Upper lobe of left lung (tissue), 6 donors: Measurements from ENCODE around the gene FOXD1. TPM values are rescaled to one million over a fixed set of nuclear protein-coding genes. Genes with fewer than 3 reads are reported as not detected.
A peak's percentile ranks its signal among the peaks of the same experiment; 100 is the strongest.

Source experiments
- ATAC-seq, 2 donors: fragments of 200-7000 bp; cut with Tn5 transposase; one replicate each; pipeline ENCODE4 v1.9.1; 2022; ENCODE audit warnings: mild to moderate bottlenecking in 2 of 2, moderate library complexity in 2 of 2; ENCODE audit not compliant: low FRiP score in 2 of 2
- DNase-seq, 2 donors: peaks; one replicate each; pipeline ENCODE4 v3.0.0-alpha.2; 2019 to 2020
- H3K27ac ChIP-seq, 4 donors: fragments of 200-600 bp; sonication (generic); one replicate each; pipeline ENCODE4 v1.5.1; 2016 to 2019
- H3K27me3 ChIP-seq, 4 donors: fragments of 200-600 bp; sonication (generic); one replicate each; pipeline ENCODE4 v1.5.1; 2017 to 2019
- H3K36me3 ChIP-seq, 4 donors: fragments of 200-600 bp; sonication (generic); one replicate each; pipeline ENCODE4 v1.5.1; 2016 to 2019
- H3K4me1 ChIP-seq, 4 donors: fragments of 200-600 bp; sonication (generic); one replicate each; pipeline ENCODE4 v1.5.1; 2018 to 2019
- H3K4me3 ChIP-seq, 4 donors: fragments of 200-600 bp; sonication (generic); one replicate each; pipeline ENCODE4 v1.5.1; 2017 to 2019; ENCODE audit warnings: mild to moderate bottlenecking in 2 of 4, moderate library complexity in 1 of 4
- H3K9me3 ChIP-seq, 4 donors: fragments of 200-600 bp; sonication (generic); one replicate each; pipeline ENCODE4 v1.5.1; 2018 to 2019
- CTCF ChIP-seq, 6 experiments: fragments of 450-650 bp in 4 of 6; fragments of 200-600 bp in 2 of 6; sonication (generic) in 2 of 6; IDR thresholded peaks; one replicate each; pipeline ENCODE4 v1.5.1; 2016 to 2019; ENCODE audit warnings: antibody characterized with exemption in 6 of 6
- EP300 ChIP-seq, 4 donors: sonication (generic); formaldehyde crosslinking; IDR thresholded peaks; one replicate each; pipeline ENCODE4 v1.5.1; 2017; ENCODE audit warnings: antibody characterized with exemption in 4 of 4, control low read depth in 2 of 4
- POLR2A ChIP-seq, 4 donors: fragments of 450-650 bp; IDR thresholded peaks; one replicate each; pipeline ENCODE4 v1.5.1; 2016 to 2017; ENCODE audit warnings: antibody characterized with exemption in 4 of 4, mild to moderate bottlenecking in 2 of 4
- POLR2AphosphoS5 ChIP-seq, 2 donors: sonication (generic); formaldehyde crosslinking; IDR thresholded peaks; one replicate each; pipeline ENCODE4 v1.5.1; 2017; ENCODE audit warnings: antibody characterized with exemption in 2 of 2
- WGBS, 2 donors: methylation state at CpG; one replicate each; pipeline ENCODE4 v1.1.5; 2017 to 2018; 5-methylcytosine and 5-hydroxymethylcytosine counted together
- total RNA-seq, 6 donors: library from RNA; depleted of rRNA in 4 of 6; stranded (reverse); fragments of >200 nt in 4 of 6; gene quantifications; one replicate each; pipeline versions ENCODE4 v1.1.0 to v1.2.1, GENCODE V29; 2016 to 2021
- donor health status: DM: no; HTN: no; CAD: no; lungs with moderate emphysema.
- donor health status: DM: no; HTN: yes; CAD: no; lungs with severe emphysema.

The FOXD1 gene
- total RNA-seq, 6 donors from 2014 or later, result 0.54 to 0.79 (median 0.67) TPM; not detected in 2

DNA sequence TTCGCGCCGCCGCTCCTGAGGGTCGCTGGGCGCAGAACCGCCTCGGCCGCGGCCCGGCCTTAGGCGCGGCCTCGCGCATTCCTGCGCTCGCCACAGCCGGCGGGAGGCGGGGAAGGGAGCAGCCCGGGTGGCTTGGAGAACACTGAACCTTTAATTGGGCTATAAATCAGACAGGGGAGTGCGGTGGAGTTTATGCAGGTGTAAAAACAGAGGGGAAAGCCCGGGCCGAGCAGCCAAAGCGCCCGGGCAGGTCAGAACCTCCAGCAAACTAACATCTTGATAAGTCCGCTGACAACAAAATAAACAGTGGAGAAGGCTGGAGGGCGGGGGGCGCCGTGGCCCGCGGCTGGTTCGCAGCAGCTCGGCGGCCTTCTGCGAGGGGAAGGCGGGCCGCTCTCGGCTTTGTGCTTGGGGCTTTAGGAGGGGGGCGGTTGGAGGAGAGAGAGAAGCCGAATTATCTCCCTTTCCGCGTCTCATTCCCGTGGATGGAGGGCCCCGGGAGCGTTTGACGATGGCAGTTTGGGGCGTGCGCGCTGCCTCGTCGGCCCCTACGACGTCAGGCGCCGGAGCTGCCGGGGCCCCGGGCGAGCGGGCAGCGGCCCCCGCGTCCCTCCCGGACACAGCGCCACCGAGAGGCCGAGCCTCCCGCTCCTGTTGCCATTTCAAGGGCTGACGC is 11.3 kb downstream of the FOXD1 start:
- Histone ChIP-seq H3K4me1 (peaks cover 15 to 27% (median 17%) of the 10 kb centered on the region in 4 donors), H3K9me3 (no peaks in the 10 kb centered on the region), H3K27me3 (peaks cover 8 to 78% (median 42%) of the 10 kb centered on the region in 4 donors), H3K36me3 (no peaks in the 10 kb centered on the region), H3K27ac (no peak overlapping the region), H3K4me3 (peak overlapping the region in 2 of 4 donors; percentile 4 to 15)
- DNase-seq (peak in 1 of 2 donors; percentile 85), ATAC-seq (peak in 1 of 2 donors; percentile 62)
- WGBS, 2 donors, result 2 to 3% methylated on average over 23 to 52 of the region's 69 CpGs
- no peak for TF ChIP-seq POLR2AphosphoS5 (IDR thresholded peaks at IDR 0.05)
- TF ChIP-seq EP300 (IDR thresholded peaks at IDR 0.05), result no peak
- no peak for TF ChIP-seq CTCF (IDR thresholded peaks at IDR 0.05)
- no peak for TF ChIP-seq POLR2A (IDR thresholded peaks at IDR 0.05)

DNA sequence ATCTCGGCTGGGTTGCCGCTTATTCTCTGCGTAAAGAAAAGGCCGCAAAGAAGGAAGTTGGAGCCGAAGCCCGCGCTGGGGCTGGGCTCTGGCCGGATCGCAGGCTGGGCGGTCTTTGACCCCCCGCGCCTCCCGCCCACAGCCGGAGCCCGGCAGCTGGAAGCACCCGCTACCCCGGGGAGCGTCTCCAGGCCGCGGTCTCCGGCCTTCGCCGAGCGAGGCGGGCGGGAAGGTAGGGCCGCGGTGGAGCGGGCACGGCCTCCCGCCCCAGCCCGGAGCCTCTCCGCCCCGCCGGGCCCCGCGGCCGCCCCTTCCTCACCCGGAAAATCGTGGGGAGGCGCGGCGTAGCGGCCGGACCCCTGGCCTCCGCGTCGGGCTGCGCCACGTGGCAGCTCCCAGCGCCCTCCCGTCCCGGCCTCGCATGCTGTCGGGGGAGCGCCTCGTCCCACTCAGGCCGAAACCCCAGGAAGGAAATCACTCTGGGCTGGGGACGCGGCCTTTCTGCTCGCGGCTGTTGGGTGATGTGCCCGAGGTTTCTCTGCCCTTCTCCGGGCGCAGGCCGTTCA is 12.0 kb downstream of the FOXD1 start:
- ATAC-seq (peak in 1 of 2 donors; percentile 43), DNase-seq (peak in 1 of 2 donors; percentile 80)
- H3K4me3 ChIP-seq, result peak overlapping the region in 2 of 4 donors; percentile 4 to 15
- no peaks in the 10 kb centered on the region for H3K9me3 ChIP-seq
- no peaks in the 10 kb centered on the region for H3K36me3 ChIP-seq
- TF ChIP-seq POLR2A (IDR thresholded peaks at IDR 0.05) (no peak), POLR2AphosphoS5 (IDR thresholded peaks at IDR 0.05) (no peak), CTCF (IDR thresholded peaks at IDR 0.05) (no peak), EP300 (IDR thresholded peaks at IDR 0.05) (no peak)
- H3K27me3 ChIP-seq, result peaks cover 8 to 76% (median 38%) of the 10 kb centered on the region in 4 donors
- H3K4me1 ChIP-seq, result peaks cover 15 to 27% (median 17%) of the 10 kb centered on the region in 4 donors
- no peak overlapping the region for H3K27ac ChIP-seq
- 7 to 18% methylated on average over 3 to 35 of the region's 66 CpGs for WGBS, 2 donors

DNA sequence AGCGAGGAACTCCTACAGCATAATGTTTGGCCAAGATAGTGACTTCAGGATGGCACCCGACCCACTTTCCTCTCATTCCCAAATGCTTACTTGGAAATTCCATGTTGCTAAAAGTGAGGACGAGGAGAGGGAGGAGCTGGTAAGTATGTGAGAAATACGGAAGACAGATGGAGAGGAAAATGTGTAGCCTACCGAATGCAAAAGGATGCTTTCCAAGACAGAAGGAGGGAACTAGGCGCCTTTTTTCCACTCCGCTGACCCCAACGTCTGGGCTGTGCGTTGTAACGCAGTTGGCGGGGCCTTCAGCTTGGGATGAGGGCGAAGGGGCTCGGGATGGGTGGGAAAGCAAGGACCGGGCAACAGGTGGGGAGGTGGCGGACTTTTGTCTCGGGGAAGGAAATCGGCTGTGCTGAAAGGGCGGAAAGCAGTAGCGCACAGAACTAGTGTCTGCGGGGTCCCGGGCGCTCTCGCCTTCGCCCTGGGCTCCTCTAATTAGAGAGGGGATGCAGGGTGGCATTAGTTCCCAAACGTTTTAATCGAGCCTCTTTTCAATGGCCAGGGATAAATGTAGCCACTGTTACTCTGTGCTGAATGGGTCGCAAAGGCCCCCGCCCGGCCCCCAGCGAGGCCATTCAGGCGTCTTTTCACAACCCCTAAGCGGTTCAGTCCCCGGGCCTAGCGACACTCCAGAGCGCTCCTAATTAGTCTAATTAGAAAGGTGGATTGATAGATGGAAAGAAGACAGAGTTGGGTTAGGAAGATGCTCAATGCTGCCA is 12.6 kb downstream of the FOXD1 start:
- peaks cover 15 to 27% (median 17%) of the 10 kb centered on the region in 4 donors for H3K4me1 ChIP-seq

GRCh38 chr5:73434907-73435306 is 13.7 kb downstream of the FOXD1 start:
- Histone ChIP-seq H3K27ac (no peak overlapping the region), H3K4me1 (peaks cover 15 to 27% (median 17%) of the 10 kb centered on the region in 4 donors), H3K36me3 (no peaks in the 10 kb centered on the region), H3K4me3 (no peak overlapping the region), H3K27me3 (peaks cover 5 to 62% (median 28%) of the 10 kb centered on the region in 4 donors), H3K9me3 (no peaks in the 10 kb centered on the region)
- DNase-seq, result no peak
- no peak for ATAC-seq
- 27 to 56% methylated on average over 1 of the region's 1 CpG for WGBS, 2 donors
- no peak for TF ChIP-seq CTCF (IDR thresholded peaks at IDR 0.05)
- no peak for TF ChIP-seq EP300 (IDR thresholded peaks at IDR 0.05)
- TF ChIP-seq POLR2A (IDR thresholded peaks at IDR 0.05), result no peak
- no peak for TF ChIP-seq POLR2AphosphoS5 (IDR thresholded peaks at IDR 0.05)

More for the DNA sequence above, 12.6 kb downstream of the FOXD1 start:
- 14 to 16% methylated on average over 35 of the region's 35 CpGs for WGBS, 2 donors
- TF ChIP-seq EP300 (IDR thresholded peaks at IDR 0.05) (no peak), POLR2AphosphoS5 (IDR thresholded peaks at IDR 0.05) (no peak), POLR2A (IDR thresholded peaks at IDR 0.05) (no peak), CTCF (IDR thresholded peaks at IDR 0.05) (no peak)
- H3K36me3 ChIP-seq, result no peaks in the 10 kb centered on the region
- H3K4me3 ChIP-seq, result no peak overlapping the region
- H3K27ac ChIP-seq, result no peak overlapping the region
- H3K9me3 ChIP-seq, result no peaks in the 10 kb centered on the region
- peaks cover 8 to 70% (median 36%) of the 10 kb centered on the region in 4 donors for H3K27me3 ChIP-seq
- no peak for ATAC-seq
- DNase-seq, result peak in 1 of 2 donors; percentile 49
